Cardiac fibroblast (primary cell): ENCODE data around the gene ACYP2.
"Not testable (repeated sequence)": the region's sequence is repeated elsewhere in the genome, so short reads cannot be mapped to it uniquely, and the experiment has no call there.

Experiments used
- DNase-seq, 2 donors: peaks; one replicate each; pipeline versions ENCODE4 v3.0.0 to v3.0.0-alpha.2; 2010; ENCODE audit warnings: low read depth in 2 of 2
- H3K4me3 ChIP-seq, 2 donors: replicated peaks in 1 of 2; 1 replicate in 1 of 2; 2 replicates in 1 of 2; pipeline ENCODE4 v1.5.1; 2011; ENCODE audit warnings: low read depth in 2 of 2, low read length in 2 of 2, mild to moderate bottlenecking in 2 of 2, moderate library complexity in 1 of 2
- TF ChIP-seq, protein P1 (sequence below): IDR thresholded peaks from one replicate; pipeline ENCODE4 v1.5.1; 2011; ENCODE audit warnings: low read depth, mild to moderate bottlenecking, low read length, inconsistent platforms

The ACYP2 gene

DNA sequence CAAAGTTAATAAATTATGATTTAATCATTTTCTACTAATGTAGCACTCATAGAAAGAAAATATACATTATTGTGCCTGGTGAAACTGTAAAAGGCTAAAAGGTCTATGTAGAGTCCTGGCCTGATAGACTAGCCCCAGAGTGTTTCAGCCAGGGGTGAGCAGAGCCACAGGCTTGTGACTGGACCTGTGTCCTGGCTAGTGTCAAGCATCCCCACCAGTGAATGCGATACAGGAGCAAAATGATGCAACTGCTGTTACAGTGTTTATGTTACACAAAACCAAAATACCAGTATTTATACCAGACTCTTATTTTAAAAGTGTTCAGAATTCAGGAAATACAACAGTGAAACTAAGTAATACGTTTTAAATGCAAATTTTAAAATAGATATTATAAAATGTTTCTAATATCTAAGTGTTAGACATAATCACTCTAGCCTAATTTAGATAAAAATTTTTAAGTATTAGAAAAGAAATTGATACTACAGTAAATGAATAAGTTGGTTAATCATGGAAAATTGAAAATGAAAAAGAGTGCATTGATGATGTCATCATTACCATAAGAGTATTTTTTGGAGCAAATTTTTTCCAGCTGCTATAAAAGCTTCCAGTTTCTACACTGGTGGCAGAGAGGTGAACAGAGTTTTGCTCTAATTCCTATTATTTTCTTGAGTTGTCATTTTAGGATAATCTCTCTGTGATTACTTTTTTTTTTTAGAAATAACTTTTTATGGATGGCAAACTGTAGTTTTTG lies 146.8 kb downstream of the ACYP2 start:
- peak in 1 of 2 donors; percentile 34 for DNase-seq
- TF ChIP-seq, protein P1, sequence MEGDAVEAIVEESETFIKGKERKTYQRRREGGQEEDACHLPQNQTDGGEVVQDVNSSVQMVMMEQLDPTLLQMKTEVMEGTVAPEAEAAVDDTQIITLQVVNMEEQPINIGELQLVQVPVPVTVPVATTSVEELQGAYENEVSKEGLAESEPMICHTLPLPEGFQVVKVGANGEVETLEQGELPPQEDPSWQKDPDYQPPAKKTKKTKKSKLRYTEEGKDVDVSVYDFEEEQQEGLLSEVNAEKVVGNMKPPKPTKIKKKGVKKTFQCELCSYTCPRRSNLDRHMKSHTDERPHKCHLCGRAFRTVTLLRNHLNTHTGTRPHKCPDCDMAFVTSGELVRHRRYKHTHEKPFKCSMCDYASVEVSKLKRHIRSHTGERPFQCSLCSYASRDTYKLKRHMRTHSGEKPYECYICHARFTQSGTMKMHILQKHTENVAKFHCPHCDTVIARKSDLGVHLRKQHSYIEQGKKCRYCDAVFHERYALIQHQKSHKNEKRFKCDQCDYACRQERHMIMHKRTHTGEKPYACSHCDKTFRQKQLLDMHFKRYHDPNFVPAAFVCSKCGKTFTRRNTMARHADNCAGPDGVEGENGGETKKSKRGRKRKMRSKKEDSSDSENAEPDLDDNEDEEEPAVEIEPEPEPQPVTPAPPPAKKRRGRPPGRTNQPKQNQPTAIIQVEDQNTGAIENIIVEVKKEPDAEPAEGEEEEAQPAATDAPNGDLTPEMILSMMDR = no peak

DNA sequence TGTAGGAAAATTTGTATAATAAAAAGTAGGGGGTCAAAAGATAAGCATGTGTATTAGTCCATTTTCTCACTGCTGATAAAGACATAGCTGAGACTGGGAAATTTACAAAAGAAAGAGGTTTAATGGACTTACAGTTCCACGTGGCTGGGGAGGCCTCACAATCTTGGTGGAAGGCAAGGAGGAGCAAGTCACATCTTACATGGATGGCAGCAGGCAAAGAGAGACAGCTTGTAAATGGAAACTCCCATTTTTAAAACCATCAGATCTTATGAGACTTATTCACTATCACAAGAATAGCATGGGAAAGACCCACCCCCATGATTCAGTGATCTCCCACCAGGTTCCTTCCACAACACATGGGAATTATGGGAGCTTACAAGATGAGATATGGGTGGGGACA lies 149.7 kb downstream of the ACYP2 start:
- not testable (repeated sequence) for DNase-seq, H3K4me3 ChIP-seq

More for the DNA sequence above, 146.8 kb downstream of the ACYP2 start:
- H3K4me3 ChIP-seq = no peak overlapping the region

DNA sequence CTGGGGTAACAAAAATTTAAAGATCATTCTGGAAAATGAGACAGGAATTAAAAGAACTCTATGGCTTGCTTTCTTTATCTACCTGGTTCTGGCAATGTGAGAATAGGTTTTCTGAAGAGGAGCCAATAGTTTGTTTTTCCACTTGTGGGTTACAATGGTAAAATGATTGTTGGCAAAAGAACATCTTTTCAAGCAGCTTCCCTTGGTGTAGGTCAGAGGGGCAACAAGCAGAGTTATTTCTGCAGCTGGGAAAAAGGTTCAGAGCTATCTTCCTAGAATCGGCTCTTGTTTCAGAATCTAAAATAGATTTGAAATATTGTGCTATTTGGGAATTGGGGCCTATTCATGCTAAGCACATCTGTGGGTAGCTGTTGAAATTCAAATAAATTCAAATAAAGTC lies 152.2 kb downstream of the ACYP2 start:
- TF ChIP-seq, protein P1 = no peak
- no peak for DNase-seq
- no peak overlapping the region for H3K4me3 ChIP-seq

DNA sequence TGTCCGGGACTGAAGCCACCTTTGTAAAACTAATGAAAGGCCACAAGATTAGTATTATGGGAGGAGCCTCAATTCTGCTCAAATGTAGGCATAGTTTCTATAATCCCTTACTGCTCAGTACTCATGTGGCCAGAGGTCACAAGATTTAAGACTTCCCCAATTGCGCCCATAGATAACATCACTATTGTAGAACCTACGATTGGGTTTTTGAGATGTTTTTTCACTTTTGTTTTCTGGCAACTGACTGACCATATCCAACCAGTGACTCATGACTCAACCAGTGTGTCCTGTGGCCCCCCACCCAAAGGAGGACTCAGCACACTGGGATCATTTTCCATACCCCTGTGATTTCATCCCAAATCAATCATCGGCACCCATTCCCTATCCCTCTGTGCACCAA lies 155.8 kb downstream of the ACYP2 start:
- TF ChIP-seq, protein P1 = no peak
- DNase-seq = no peak

DNA sequence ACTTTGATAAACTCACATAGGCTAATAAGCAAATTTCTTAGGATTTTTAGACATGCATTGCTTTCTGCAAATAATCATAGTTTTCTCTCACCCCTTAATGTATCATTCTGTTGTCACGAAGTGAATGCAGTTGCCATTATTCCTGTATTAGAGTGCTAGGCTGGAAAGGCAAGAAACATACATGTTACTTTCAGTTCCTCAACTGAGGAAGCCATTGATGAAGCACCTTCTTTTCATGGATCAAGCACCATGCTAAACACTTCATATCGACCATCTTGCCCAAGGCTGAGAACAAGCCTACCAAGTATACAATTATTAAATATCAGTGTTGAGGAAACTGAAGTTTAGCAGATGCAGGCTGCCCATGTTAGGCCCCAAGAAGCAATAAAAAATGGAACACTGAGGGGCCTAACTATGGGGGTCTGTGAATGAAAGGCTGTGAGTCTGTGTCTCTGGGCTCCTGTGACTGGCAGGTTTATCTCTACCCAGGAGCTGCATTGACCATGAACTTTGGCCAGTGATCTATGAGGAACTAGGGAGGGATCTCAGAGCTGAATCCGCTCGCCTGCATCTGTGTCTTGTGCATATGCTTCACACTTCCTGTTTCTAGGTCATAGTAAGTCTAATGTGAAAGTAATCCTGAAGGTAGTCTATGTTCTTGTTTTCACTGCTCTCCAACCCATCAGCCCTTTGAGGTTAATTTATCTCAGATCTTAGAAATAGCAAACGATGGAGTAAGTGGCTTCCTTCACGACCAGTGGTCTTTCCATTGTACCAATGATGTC lies 156.6 kb downstream of the ACYP2 start:
- no peak for DNase-seq
- TF ChIP-seq, protein P1 = no peak

More for the DNA sequence above, 155.8 kb downstream of the ACYP2 start:
- no peak overlapping the region for H3K4me3 ChIP-seq

DNA sequence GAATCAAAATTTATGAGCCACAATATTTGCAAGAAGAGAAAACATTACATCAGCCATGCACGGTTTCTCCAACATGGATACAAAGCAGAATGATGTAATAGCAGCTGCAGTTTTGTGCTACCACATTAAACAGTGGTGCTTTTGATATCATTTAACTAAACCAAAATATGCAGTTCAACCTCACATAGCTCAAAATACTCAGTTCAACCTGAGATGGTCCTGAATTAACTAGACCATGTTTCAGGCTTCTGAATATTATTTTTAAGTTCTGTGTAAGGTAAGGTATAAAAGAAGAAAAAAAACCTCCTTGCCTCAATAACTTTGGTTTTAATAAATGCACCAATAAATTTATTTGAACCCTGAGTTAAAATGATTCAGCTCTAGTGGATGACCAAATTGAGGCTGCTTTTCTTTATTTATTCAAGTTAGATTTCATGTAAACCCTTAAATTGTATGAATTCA lies 159.4 kb downstream of the ACYP2 start:
- H3K4me3 ChIP-seq = no peak overlapping the region
- peak; percentile 63 to 74 for DNase-seq
- TF ChIP-seq, protein P1 = no peak

More for the DNA sequence above, 156.6 kb downstream of the ACYP2 start:
- no peak overlapping the region for H3K4me3 ChIP-seq

DNA sequence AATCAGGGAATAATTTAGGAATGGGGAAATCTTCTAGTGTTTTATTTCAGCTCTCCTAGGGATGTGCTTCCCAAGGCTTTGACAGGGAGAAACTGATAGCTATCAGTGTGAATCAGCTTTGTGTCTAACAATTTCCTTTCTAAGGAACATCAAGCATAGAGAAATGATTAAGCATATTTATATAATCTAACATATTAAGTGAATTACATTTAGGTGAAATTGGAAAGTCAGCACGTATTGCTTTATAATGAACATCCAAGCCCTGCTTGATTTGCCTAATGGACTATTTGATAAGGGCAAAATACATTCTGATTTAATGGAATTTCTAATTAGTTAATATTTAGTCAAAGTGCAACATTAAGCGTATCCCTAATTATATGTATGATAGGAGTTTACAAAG lies 160.1 kb downstream of the ACYP2 start:
- no peak overlapping the region for H3K4me3 ChIP-seq
- TF ChIP-seq, protein P1 = no peak
- DNase-seq = no peak
